ENCODE results near the gene KIF26B. TPM values are rescaled to one million over a fixed set of nuclear protein-coding genes. Genes with fewer than 3 reads are reported as not detected.

KIF26B gene
- total and polyA plus RNA-seq, 10 of the 15 experiments (the other 5 are each of a cell fraction or from before 2014, with no cell fraction given): 0.35 to 11.6 (median 2.2) TPM

DNA sequence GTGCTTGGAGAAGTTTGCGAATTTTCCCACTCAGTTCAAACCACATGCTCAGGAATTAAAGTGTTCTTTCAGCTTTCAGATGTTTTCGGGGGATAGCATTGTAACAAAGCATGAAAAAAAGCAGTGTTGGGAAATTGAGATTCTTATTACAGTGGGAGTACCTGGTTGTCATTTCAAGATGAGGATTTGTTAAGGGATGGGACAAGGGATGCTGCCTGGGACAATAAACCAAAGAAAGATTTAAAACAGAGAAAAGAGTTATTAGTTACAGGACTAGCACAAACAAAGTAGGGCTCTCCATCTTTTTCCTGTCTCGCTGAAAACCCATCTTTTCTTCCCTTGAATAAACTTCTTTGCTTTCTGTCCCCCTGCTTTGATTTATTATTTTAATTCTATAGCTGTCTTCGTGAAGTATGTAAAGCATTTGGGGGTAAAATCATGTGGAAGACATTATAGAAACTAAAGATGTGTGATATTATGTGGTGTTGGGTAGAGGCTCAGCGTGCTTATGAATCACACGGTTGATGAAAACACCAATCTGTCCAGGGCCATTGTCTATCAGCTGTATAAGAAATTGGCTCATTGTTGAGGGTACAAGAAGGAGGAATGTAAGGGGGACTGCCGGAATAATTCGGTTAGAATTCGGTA lies 277.6 kb downstream of the KIF26B start (continued):
- TF ChIP-seq BHLHE40 (IDR thresholded peaks at IDR 0.05; ENCODE audit: borderline replicate concordance in 1 of 2, low read depth in 2 of 2, low read length in 1 of 2): no peak
- no peak for TF ChIP-seq MXI1 (IDR thresholded peaks at IDR 0.05; ENCODE audit: low read depth, low read length)
- TF ChIP-seq RCOR1 (conservative IDR thresholded peaks at IDR 0.05; ENCODE audit: low read depth, low read length): no peak
- no peak for TF ChIP-seq CEBPB (IDR thresholded peaks at IDR 0.05; ENCODE audit: borderline replicate concordance in 1 of 2, low read depth in 2 of 2, low read length in 2 of 2)

DNA sequence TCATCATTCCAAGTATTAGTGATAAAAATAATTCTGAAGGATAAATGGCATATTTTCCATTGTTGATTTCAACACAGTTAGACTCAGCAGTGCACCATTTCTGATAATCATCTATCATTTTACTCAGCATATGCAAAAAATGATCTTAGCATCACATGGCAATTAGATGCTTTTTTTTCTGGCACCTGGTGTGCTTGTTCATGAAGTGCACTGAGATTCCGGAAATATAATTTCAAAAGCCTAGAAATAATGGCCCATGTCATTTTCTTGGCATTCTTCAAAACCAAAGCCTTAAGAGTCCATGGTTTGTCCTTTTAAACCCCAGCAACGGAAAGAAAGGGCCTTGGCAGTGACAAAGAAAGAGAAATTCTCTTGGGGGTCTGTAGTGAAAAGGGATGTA lies 278.8 kb downstream of the KIF26B start:
- in situ Hi-C loops (cut with MboI) (no loop called here), intact Hi-C loops (cut with micrococcal nuclease; ENCODE audit: unreplicated experiment) (no loop called here)
- Histone ChIP-seq H3K36me3 (ENCODE audit: control insufficient read depth in 2 of 2, insufficient read depth in 2 of 2, low read length in 1 of 2) (no peaks in the 10 kb centered on the region), H3K27me3 (replicated peaks in 1 of 2; ENCODE audit: control insufficient read depth in 2 of 2, insufficient read depth in 2 of 2, low read length in 1 of 2) (no peaks in the 10 kb centered on the region; a peak in 1 of 4 replicates), H3K4me1 (ENCODE audit: control insufficient read depth, insufficient read depth, low read length) (no peaks in the 10 kb centered on the region), H3K4me2 (ENCODE audit: control insufficient read depth, insufficient read depth) (no peak overlapping the region), H3K4me3 (no peak overlapping the region), H4K20me1 (ENCODE audit: control insufficient read depth, insufficient read depth) (no peaks in the 10 kb centered on the region), H3K9ac (ENCODE audit: control insufficient read depth, insufficient read depth, low read length) (no peak overlapping the region), H3K9me3 (replicated peaks; ENCODE audit: control insufficient read depth, insufficient read depth, low read length) (no peaks in the 10 kb centered on the region), H2AFZ (ENCODE audit: control insufficient read depth, low read depth, low read length) (no peak overlapping the region), H3K79me2 (ENCODE audit: control insufficient read depth, insufficient read depth, low read length) (no peaks in the 10 kb centered on the region), H3K27ac (ENCODE audit: control insufficient read depth, insufficient read depth) (no peak overlapping the region)
- ChIA-PET SMC1A (ENCODE audit: uncharacterized antibody, unreplicated experiment) (no interaction called here), POLR2A (no interaction called here), RAD21 (ENCODE audit: unreplicated experiment) (no interaction called here), CTCF (no interaction called here)
- no peak for ATAC-seq
- FAIRE-seq: no peak
- no peak for TF ChIP-seq ZNF274 (IDR thresholded peaks at IDR 0.05; ENCODE audit: insufficient read depth, insufficient read length)
- DNase-seq (ENCODE audit: low read depth, low spot score): no peak
- no TSS peak for BruUV-seq (replicated peaks)
- WGBS (ENCODE audit: insufficient coverage, insufficient replicate concordance, low lambda C conversion rate, missing lambda C conversion rate): 0% methylated on average over 2 of the region's 2 CpGs

DNA sequence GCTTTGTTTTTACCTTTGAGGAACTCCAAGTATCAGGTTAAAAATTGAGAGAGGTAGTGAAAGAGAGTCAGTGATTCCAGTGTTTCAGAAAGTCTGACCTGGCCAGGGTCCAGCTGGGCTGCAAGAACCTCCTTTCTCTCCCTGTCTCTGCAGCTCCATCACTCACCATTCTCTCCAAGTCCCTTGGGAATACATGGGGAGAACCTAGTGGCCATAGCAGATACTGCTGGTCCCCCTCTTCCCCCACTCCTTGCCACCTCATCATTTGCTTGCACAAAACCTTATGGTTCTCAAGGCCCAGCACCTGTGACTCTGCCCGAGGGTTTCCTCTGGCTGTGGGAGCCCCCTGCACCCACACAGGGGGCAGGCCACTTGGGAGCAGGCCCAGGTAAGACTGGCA lies 279.5 kb downstream of the KIF26B start:
- RAD21 ChIA-PET (ENCODE audit: unreplicated experiment): no interaction called here
- ATAC-seq (no peak), DNase-seq (ENCODE audit: low read depth, low spot score) (no peak), FAIRE-seq (no peak)
- in situ Hi-C loops (cut with MboI): no loop called here
- Histone ChIP-seq H3K27ac (ENCODE audit: control insufficient read depth, insufficient read depth) (no peak overlapping the region), H3K4me3 (no peak overlapping the region), H3K79me2 (ENCODE audit: control insufficient read depth, insufficient read depth, low read length) (no peaks in the 10 kb centered on the region), H3K4me1 (ENCODE audit: control insufficient read depth, insufficient read depth, low read length) (no peaks in the 10 kb centered on the region), H2AFZ (ENCODE audit: control insufficient read depth, low read depth, low read length) (no peak overlapping the region), H3K4me2 (ENCODE audit: control insufficient read depth, insufficient read depth) (no peak overlapping the region), H4K20me1 (ENCODE audit: control insufficient read depth, insufficient read depth) (no peaks in the 10 kb centered on the region), H3K9me3 (replicated peaks; ENCODE audit: control insufficient read depth, insufficient read depth, low read length) (no peaks in the 10 kb centered on the region), H3K27me3 (replicated peaks in 1 of 2; ENCODE audit: control insufficient read depth in 2 of 2, insufficient read depth in 2 of 2, low read length in 1 of 2) (no peaks in the 10 kb centered on the region; a peak in 1 of 4 replicates), H3K9ac (ENCODE audit: control insufficient read depth, insufficient read depth, low read length) (no peak overlapping the region), H3K36me3 (ENCODE audit: control insufficient read depth in 2 of 2, insufficient read depth in 2 of 2, low read length in 1 of 2) (no peaks in the 10 kb centered on the region)
- WGBS (ENCODE audit: insufficient coverage, insufficient replicate concordance, low lambda C conversion rate, missing lambda C conversion rate): 0% methylated on average over 1 of the region's 1 CpG
- POLR2A ChIA-PET: interaction anchor here (0.6 kb wide), 1 partner anchor 1844 kb away, joined by 3 read pairs; no protein-coding TSS in a partner anchor
- intact Hi-C loops (cut with micrococcal nuclease; ENCODE audit: unreplicated experiment): no loop called here
- no TSS peak for BruUV-seq (replicated peaks)
- CTCF ChIA-PET: no interaction called here
- SMC1A ChIA-PET (ENCODE audit: uncharacterized antibody, unreplicated experiment): no interaction called here
- TF ChIP-seq CEBPB (IDR thresholded peaks at IDR 0.05; ENCODE audit: borderline replicate concordance in 1 of 2, low read depth in 2 of 2, low read length in 2 of 2) (no peak), MEF2B (IDR thresholded peaks at IDR 0.05; ENCODE audit: partially characterized antibody, poor library complexity, severe bottlenecking) (peak; percentile 17), ATF7 (IDR thresholded peaks at IDR 0.05; ENCODE audit: low read depth) (no peak), NR2C2 (IDR thresholded peaks at IDR 0.05; ENCODE audit: borderline replicate concordance, control insufficient read depth, insufficient read length, low read depth) (no peak)
